Airway epithelial cell (primary cell): ENCODE data around the gene HERPUD2. TPM values are rescaled to one million over a fixed set of nuclear protein-coding genes. Genes with fewer than 3 reads are reported as not detected.

Experiments used
- total RNA-seq: library from RNA; depleted of rRNA; stranded (reverse); fragments of >200 nt; gene quantifications from 2 replicates; pipeline ENCODE4 v1.2.3, GENCODE V29; 2015

The HERPUD2 gene, protein sequence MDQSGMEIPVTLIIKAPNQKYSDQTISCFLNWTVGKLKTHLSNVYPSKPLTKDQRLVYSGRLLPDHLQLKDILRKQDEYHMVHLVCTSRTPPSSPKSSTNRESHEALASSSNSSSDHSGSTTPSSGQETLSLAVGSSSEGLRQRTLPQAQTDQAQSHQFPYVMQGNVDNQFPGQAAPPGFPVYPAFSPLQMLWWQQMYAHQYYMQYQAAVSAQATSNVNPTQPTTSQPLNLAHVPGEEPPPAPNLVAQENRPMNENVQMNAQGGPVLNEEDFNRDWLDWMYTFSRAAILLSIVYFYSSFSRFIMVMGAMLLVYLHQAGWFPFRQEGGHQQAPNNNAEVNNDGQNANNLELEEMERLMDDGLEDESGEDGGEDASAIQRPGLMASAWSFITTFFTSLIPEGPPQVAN
- total RNA-seq = 9.4 and 19.8 TPM in 2 replicates

DNA sequence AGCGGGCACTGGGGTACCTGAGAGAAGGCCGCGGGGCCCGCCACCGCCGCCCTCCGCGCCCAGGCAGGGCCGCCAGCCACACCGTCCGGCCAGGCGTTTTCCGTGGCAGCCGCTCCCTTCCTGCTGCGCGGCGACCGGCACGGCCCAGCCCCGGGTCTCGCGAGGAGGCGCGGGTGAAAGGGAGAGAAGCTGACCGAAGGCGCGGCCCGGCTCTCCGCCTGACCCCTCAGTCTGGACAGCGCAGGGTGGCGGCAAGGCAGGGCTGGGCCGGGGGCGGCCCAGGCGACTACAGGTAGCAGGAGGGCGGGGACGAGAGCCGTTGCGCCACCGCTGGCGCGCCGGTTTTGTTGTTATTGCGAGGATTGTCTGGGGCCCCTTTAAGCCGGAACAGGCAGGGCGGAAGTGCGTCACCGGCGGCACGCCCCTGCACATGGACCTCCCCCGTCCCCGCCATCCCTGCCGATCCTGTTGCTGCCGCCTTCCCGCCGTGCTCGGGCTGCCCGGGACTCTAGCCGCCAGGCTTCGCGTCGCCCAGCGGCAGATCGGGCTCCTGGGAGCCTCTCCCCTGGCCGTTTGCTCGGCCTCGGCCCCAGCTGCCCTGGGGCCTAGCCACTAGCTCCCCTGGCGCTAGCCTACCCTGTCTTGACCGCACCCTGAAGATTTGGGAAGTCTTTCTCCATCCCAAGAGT, at the start of gene HERPUD2:
HERPUD2 (minus strand) TSS at position 352 of the 689 bp plus-strand sequence. CDS start 805 bp downstream, outside the sequence.

Other genes starting within 250 kb of the HERPUD2 start
- 132 and 142 TPM in 2 replicates for gene SEPTIN7, start 105.9 kb upstream of the HERPUD2 start, total RNA-seq